ENCODE data around the gene RABGAP1L. TPM values are rescaled to one million over a fixed set of nuclear protein-coding genes. Genes with fewer than 3 reads are reported as not detected.

The RABGAP1L gene
- total RNA-seq, 3 donors from 2014 or later = 46.1 to 74.7 (median 59.2) TPM

DNA sequence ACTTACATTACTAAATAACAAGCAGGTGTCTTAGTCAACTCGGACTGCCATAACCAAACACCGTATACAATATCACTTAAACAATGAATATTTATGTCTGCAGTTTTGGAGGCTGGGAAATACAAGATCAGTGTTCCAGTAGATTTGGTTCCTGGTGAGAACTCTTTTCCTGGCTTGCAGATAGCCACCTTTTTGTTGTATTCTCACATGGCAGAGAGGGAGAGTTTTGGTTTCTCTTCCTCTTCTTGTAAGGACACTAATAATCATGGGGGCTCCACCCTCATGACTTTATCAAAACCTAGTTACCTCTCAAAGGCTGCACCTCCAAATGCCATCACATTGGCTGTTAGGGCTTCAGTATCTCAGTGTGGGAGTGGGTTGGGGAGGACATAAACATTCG is 757.5 kb downstream of the RABGAP1L start:
- Histone ChIP-seq H3K4me1 (ENCODE audit: low read depth) (peaks cover 9% of the 10 kb centered on the region), H3K36me3 (ENCODE audit: low read depth) (no peaks in the 10 kb centered on the region), H3K9me3 (no peaks in the 10 kb centered on the region), H3K4me3 (no peak overlapping the region)
- intact Hi-C loops (cut with DNase I, micrococcal nuclease) = no loop called here
- no peak for ATAC-seq
- DNase-seq = no peak
- TF ChIP-seq CTCF (IDR thresholded peaks at IDR 0.05) = no peak

GRCh38 chr1:174920093-174920492 is 760.8 kb downstream of the RABGAP1L start:
- DNase-seq = no peak
- Histone ChIP-seq H3K36me3 (ENCODE audit: low read depth) (no peaks in the 10 kb centered on the region), H3K9me3 (no peaks in the 10 kb centered on the region), H3K4me1 (ENCODE audit: low read depth) (peaks cover 4% of the 10 kb centered on the region), H3K4me3 (no peak overlapping the region)
- no peak for ATAC-seq
- intact Hi-C loops (cut with DNase I, micrococcal nuclease) = no loop called here
- TF ChIP-seq CTCF (IDR thresholded peaks at IDR 0.05) = no peak

DNA sequence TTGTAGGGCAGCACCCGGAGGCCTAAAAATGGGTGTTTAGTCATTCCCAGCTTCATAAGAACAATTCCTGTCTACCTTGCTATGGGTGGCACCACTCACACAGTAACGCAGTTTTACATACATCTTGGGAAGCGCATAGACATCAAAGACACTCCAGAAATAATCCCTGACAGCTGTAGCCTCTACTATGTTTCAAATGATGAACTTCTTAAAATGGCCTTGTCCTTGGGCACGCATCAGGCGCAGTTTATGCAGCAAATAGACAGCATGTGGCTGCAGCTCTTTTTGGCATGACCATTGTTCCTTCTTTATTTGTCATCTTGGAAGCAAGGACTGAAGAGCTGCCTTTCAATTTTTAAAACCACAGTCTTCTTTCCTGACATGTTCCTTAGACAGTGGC is 762.8 kb downstream of the RABGAP1L start:
- Histone ChIP-seq H3K9me3 (no peaks in the 10 kb centered on the region), H3K4me1 (ENCODE audit: low read depth) (no peaks in the 10 kb centered on the region), H3K36me3 (ENCODE audit: low read depth) (no peaks in the 10 kb centered on the region), H3K4me3 (no peak overlapping the region)
- intact Hi-C loops (cut with DNase I, micrococcal nuclease) = no loop called here
- no peak for TF ChIP-seq CTCF (IDR thresholded peaks at IDR 0.05)
- DNase-seq (no peak), ATAC-seq (no peak)

GRCh38 chr1:174923820-174924219 is 764.5 kb downstream of the RABGAP1L start:
- intact Hi-C loops (cut with DNase I, micrococcal nuclease) = no loop called here
- no peaks in the 10 kb centered on the region for H3K36me3 ChIP-seq (ENCODE audit: low read depth)
- no peaks in the 10 kb centered on the region for H3K9me3 ChIP-seq

GRCh38 chr1:174928541-174928940 is 769.2 kb downstream of the RABGAP1L start:
- Histone ChIP-seq H3K4me1 (ENCODE audit: low read depth) (no peaks in the 10 kb centered on the region), H3K36me3 (ENCODE audit: low read depth) (no peaks in the 10 kb centered on the region), H3K4me3 (no peak overlapping the region), H3K9me3 (no peaks in the 10 kb centered on the region)
- no peak for ATAC-seq
- no peak for DNase-seq
- no peak for TF ChIP-seq CTCF (IDR thresholded peaks at IDR 0.05)
- intact Hi-C loops (cut with DNase I, micrococcal nuclease) = no loop called here

More at GRCh38 chr1:174923820-174924219, 764.5 kb downstream of the RABGAP1L start:
- no peak for ATAC-seq
- no peak for TF ChIP-seq CTCF (IDR thresholded peaks at IDR 0.05)
- DNase-seq = no peak
- no peak overlapping the region for H3K4me3 ChIP-seq
- H3K4me1 ChIP-seq (ENCODE audit: low read depth) = no peaks in the 10 kb centered on the region

- intact Hi-C loops (cut with DNase I, micrococcal nuclease) = no loop called here
- no peak for ATAC-seq
These were observed 771.9 kb downstream of the RABGAP1L start for GRCh38 chr1:174931214-174931613.

More at GRCh38 chr1:174931214-174931613, 771.9 kb downstream of the RABGAP1L start:
- Histone ChIP-seq H3K9me3 (no peaks in the 10 kb centered on the region), H3K4me3 (no peak overlapping the region), H3K4me1 (ENCODE audit: low read depth) (no peaks in the 10 kb centered on the region), H3K36me3 (ENCODE audit: low read depth) (no peaks in the 10 kb centered on the region)
- no peak for DNase-seq
- no peak for TF ChIP-seq CTCF (IDR thresholded peaks at IDR 0.05)

All from mucosa of descending colon (tissue), 3 donors.